SK-N-MC (cell line): ENCODE results near the gene FNDC3A.

ENCODE experiments used
- EZH2 ChIP-seq: fragments of 200-600 bp; sonication (generic); IDR thresholded peaks from one replicate; pipeline ENCODE4 v1.6.1; 2017; ENCODE audit warnings: antibody characterized with exemption
- POLR2AphosphoS5 ChIP-seq: IDR thresholded peaks from 2 replicates; pipeline ENCODE4 v1.6.1; 2012; ENCODE audit warnings: mild to moderate bottlenecking, low read depth, low read length, borderline replicate concordance

DNA sequence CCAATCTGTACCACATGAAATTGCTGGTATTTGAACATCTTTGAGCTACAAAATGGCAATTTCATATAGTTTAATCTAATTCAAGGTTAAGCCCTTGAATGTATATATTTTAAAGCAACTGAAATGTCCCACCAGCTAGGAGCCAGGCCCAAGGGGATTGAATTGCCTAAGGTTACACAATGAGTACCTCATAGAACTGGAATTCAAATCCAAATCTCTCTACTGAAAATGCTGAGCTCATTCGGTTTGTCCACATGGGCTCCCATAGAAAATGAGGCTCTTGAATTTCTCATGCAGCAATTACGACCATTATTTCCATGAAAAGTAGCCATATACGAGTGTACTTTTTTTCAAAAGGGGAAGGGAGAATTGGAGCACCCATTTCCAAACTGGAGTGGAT, 31.5 kb upstream of the FNDC3A start:
- no peak for TF ChIP-seq EZH2
- no peak for TF ChIP-seq POLR2AphosphoS5
